ENCODE measurements around the gene HOXB9. TPM values are rescaled to one million over a fixed set of nuclear protein-coding genes. Genes with fewer than 3 reads are reported as not detected.

HOXB9 gene
- total and polyA plus RNA-seq, 2 experiments from 2014 or later, result not detected

DNA sequence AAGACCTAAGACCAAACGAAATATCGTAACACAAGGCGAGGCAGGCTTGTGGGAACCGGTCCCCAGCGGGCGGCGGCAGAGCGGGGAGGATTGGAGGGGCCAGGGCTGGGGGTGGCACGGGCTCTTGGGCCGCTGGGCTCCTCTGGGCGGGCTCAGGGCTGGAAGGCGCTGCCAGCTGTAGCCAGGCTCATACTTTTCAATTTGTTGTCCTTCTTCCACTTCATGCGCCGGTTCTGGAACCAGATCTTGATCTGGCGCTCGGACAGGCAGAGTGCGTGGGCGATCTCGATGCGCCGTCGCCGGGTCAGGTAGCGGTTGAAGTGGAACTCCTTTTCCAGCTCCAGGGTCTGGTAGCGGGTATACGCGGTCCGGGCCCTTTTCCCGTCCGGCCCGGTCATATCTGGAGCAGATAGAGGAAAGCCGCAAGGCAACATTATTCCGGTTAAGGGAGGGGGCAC lies 34.1 kb downstream of the HOXB9 start:
- Histone ChIP-seq H3K4me1 (ENCODE audit: low read depth) (no peaks in the 10 kb centered on the region), H3K27ac (no peak overlapping the region), H3K27me3 (peaks cover 100% of the 10 kb centered on the region), H3K4me3 (no peak overlapping the region), H3K36me3 (no peaks in the 10 kb centered on the region), H3K9me3 (ENCODE audit: low read depth) (no peaks in the 10 kb centered on the region)
- TF ChIP-seq, protein P1, sequence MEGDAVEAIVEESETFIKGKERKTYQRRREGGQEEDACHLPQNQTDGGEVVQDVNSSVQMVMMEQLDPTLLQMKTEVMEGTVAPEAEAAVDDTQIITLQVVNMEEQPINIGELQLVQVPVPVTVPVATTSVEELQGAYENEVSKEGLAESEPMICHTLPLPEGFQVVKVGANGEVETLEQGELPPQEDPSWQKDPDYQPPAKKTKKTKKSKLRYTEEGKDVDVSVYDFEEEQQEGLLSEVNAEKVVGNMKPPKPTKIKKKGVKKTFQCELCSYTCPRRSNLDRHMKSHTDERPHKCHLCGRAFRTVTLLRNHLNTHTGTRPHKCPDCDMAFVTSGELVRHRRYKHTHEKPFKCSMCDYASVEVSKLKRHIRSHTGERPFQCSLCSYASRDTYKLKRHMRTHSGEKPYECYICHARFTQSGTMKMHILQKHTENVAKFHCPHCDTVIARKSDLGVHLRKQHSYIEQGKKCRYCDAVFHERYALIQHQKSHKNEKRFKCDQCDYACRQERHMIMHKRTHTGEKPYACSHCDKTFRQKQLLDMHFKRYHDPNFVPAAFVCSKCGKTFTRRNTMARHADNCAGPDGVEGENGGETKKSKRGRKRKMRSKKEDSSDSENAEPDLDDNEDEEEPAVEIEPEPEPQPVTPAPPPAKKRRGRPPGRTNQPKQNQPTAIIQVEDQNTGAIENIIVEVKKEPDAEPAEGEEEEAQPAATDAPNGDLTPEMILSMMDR (IDR thresholded peaks at IDR 0.05; ENCODE audit: low read depth, low read length), result no peak
- DNase-seq (ENCODE audit: low read depth in 1 of 2, low spot score in 1 of 2), result no peak

DNA sequence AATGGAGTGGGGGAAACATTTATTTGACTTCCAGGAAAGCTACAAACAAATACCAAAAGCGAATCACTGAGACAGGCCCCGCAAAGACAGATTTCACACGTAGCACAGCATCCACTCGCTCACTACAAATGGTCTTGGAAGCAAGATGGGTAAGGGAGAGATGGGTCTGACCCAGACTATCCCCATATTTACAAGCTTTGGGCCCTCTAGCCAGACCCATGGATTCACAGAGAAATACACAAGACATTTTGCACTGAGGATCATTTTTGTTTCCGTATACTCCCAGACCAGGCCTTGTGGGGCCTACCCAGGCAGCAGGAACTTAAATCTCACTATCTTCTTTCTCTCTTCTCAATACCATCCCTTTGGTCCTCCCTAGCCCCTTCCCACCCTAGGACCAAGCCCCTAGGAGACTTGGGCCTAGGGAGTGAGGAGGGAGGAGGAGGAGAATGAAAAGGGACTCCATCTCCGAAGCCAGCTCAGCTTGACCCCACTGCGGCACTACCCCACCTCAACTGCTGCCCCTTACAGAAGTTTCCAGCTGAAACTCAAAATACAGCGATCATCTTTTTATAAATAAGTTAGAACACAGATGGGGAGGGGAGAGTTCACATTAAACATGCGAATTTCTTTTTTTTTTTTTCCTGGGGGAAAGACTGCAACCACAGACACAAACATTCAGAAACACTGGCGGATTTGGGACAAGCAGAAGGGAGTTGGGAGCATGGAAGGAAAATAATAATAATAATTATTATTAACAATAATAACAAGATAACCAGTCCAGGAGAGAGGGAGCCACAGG lies 34.7 kb downstream of the HOXB9 start:
- H3K4me1 ChIP-seq (ENCODE audit: low read depth), result no peaks in the 10 kb centered on the region

DNA sequence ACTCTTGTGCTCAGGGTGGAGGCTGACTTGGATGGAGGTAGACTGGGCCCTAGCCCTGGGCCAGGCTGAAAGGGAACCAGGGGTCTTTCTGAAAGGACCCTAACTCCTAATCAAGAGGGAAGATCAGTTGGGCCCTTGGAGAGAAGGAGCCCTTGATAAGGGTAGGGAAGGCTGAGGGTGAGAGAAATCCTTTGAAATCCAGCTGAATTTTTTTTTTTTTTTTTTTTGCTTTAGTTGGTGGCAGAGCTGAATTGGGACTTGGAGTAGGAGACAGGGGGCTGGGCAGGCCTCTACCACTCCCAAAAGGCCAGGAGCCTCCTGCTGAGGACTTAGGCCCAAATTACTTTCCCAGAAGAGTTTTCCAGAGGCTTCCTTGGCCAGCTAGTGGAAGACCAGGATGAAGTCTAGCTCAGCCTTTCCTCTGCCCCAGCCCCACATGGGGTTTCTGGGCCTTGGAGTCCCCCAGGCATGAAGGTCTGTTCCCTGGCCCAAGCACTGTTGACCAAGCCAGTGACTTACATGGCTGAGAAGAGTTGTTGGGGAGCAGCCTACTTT lies 35.5 kb downstream of the HOXB9 start:
- Histone ChIP-seq H3K36me3 (no peaks in the 10 kb centered on the region), H3K4me1 (ENCODE audit: low read depth) (peaks cover 3% of the 10 kb centered on the region), H3K4me3 (no peak overlapping the region), H3K27ac (no peak overlapping the region), H3K27me3 (peaks cover 100% of the 10 kb centered on the region), H3K9me3 (ENCODE audit: low read depth) (no peaks in the 10 kb centered on the region)
- TF ChIP-seq, protein P1 (IDR thresholded peaks at IDR 0.05; ENCODE audit: low read depth, low read length), result no peak
- DNase-seq (ENCODE audit: low read depth in 1 of 2, low spot score in 1 of 2), result no peak

More for the DNA sequence above, 34.7 kb downstream of the HOXB9 start:
- TF ChIP-seq, protein P1 (IDR thresholded peaks at IDR 0.05; ENCODE audit: low read depth, low read length), result no peak
- H3K27ac ChIP-seq, result no peak overlapping the region
- peaks cover 100% of the 10 kb centered on the region for H3K27me3 ChIP-seq
- no peaks in the 10 kb centered on the region for H3K36me3 ChIP-seq
- DNase-seq (ENCODE audit: low read depth in 1 of 2, low spot score in 1 of 2), result no peak
- H3K9me3 ChIP-seq (ENCODE audit: low read depth), result no peaks in the 10 kb centered on the region
- no peak overlapping the region for H3K4me3 ChIP-seq

DNA sequence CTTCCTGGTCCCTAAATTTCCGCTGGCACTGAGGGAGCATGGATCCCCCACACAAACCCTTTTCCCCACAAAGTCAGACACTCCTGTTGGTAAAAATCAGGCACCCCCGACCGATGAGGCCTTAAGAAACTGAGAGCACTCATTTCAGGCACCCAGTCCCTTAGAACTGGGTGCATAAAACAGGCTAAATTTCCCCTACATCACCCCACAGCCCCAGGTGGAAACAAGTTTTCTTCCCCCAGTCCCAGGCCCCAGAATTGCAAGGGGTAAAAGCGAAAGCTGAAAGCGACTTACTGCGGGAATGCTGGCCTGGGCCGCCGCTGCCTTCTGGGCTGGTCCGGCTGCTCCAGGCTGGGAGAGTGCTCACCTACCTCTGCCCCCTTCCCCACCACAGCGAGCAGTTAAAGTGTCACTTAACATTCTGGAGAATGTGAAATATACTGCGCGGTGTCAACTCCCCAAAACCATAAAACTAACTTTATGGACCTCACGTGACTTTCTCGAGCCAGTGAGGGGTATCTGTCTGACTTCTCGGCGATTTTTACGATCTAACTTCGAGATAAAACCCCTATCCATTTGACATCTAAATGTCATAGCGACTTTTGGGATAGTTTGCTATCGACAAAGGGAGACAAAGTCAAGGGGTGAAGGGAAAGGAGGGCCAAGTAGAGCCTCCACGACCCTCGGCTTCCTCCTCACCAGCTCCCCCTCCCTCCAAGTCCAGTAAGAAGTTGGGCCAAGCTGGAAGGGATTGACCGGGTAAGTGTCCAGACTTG lies 36.1 kb downstream of the HOXB9 start, which contains the start of gene HOXB3:
TSS of gene HOXB3 (minus strand) at position 411 of the 776 bp plus-strand sequence. CDS start 37,767 bp downstream, outside the sequence.
- Histone ChIP-seq H3K9me3 (ENCODE audit: low read depth) (no peaks in the 10 kb centered on the region), H3K27me3 (peaks cover 100% of the 10 kb centered on the region), H3K36me3 (no peaks in the 10 kb centered on the region), H3K4me1 (ENCODE audit: low read depth) (peaks cover 6% of the 10 kb centered on the region), H3K27ac (no peak within 1 kb of the TSS), H3K4me3 (no peak within 1 kb of the TSS)
- DNase-seq (ENCODE audit: low read depth in 1 of 2, low spot score in 1 of 2), result no peak
- TF ChIP-seq, protein P1 (IDR thresholded peaks at IDR 0.05; ENCODE audit: low read depth, low read length), result no peak

DNA sequence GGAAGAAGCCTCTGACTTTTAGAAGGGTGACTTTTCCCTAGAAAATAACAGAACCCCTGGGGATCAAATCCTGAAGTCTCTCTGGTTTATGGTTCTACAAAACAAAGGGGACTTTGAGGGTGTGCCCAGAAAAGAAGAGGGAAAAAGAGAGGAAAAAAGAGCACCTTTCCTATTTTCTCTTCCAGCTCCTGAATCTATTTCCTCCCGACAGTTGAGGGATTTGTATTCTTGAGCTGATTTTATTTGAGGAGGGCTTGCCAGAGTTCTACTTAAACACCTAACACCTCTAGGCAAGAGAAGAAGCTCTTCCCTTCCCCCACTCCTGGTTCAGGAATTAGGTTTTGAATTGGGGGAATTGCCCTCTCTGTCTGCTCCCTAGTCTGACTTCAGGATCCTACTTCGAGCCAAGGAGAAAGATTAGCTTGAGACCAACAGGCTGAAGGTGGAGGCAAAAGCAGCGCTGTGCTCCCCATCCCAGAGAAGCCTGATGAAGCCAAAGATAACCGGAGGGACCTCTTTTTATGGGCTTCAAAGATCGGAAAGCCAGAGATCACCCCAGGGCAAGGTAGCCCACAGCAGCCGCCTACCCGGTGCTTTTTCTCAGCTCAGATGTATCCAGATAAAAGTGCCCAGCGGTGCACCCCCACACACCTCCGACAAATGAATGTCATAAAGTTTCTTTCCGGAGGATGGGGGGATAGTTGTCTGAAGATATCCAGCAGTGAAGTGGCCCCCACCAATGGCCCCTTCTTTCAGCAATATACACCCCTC lies 36.9 kb downstream of the HOXB9 start:
- peaks cover 100% of the 10 kb centered on the region for H3K27me3 ChIP-seq
- peaks cover 6% of the 10 kb centered on the region for H3K4me1 ChIP-seq (ENCODE audit: low read depth)
- TF ChIP-seq, protein P1 (IDR thresholded peaks at IDR 0.05; ENCODE audit: low read depth, low read length), result no peak
- DNase-seq (ENCODE audit: low read depth in 1 of 2, low spot score in 1 of 2), result no peak
- H3K4me3 ChIP-seq, result no peak overlapping the region
- no peaks in the 10 kb centered on the region for H3K9me3 ChIP-seq (ENCODE audit: low read depth)
- H3K36me3 ChIP-seq, result no peaks in the 10 kb centered on the region
- H3K27ac ChIP-seq, result no peak overlapping the region

Measured in cardiac muscle cell (in vitro differentiated cells and primary cell).